Loucy (cell line): ENCODE measurements around the gene DNAH6.

Experiments
- CTCF ChIP-seq: fragments of 200-600 bp; sonication (generic); conservative IDR thresholded peaks from 2 replicates; pipeline ENCODE4 v1.5.1; 2014; ENCODE audit warnings: mild to moderate bottlenecking, antibody characterized with exemption, low read length
- EZH2phosphoT487 ChIP-seq: fragments of 200-600 bp; IDR thresholded peaks from 2 replicates; pipeline ENCODE4 v1.6.1; 2018; ENCODE audit warnings: antibody characterized with exemption, mild to moderate bottlenecking, moderate library complexity, borderline replicate concordance

- no peak for TF ChIP-seq CTCF
- TF ChIP-seq EZH2phosphoT487: no peak
Observed at GRCh38 chr2:84545005-84545404, 28.7 kb downstream of the DNAH6 start.
